HL-60 (cell line): Measurements from ENCODE around the gene SMPD4.
"Not testable (repeated sequence)": the region's sequence is repeated elsewhere in the genome, so short reads cannot be mapped to it uniquely, and the experiment has no call there.

ENCODE experiments used
- POLR2AphosphoS5 ChIP-seq: IDR thresholded peaks from 2 replicates; pipeline ENCODE4 v1.6.1; 2012; ENCODE audit warnings: low read depth
- TF ChIP-seq, protein P1 (sequence below): IDR thresholded peaks from one replicate; pipeline ENCODE4 v1.5.1; 2011; ENCODE audit warnings: low read length, control low read depth, inconsistent platforms; ENCODE audit not compliant: insufficient read depth

DNA sequence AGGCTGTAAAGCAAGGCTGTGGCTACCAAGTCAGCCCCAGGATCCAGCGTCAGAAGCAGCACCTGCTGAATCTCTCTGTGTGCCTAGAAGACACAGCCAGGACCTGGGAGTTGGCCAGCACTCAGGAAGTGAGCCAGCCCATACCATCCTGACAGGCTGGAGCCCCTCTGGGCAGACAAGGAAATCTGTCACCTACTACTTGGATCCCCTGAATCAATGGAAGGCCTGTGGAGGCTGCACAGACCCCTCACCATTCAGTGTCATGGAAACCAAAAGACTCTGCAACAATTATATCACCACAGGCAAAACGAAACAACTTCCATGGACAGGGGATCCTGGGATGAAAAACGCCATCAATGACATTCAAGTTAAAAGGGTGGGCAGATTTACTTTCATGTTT is 14.8 kb downstream of the SMPD4 start:
- not testable (repeated sequence) for TF ChIP-seq POLR2AphosphoS5
- TF ChIP-seq, protein P1, sequence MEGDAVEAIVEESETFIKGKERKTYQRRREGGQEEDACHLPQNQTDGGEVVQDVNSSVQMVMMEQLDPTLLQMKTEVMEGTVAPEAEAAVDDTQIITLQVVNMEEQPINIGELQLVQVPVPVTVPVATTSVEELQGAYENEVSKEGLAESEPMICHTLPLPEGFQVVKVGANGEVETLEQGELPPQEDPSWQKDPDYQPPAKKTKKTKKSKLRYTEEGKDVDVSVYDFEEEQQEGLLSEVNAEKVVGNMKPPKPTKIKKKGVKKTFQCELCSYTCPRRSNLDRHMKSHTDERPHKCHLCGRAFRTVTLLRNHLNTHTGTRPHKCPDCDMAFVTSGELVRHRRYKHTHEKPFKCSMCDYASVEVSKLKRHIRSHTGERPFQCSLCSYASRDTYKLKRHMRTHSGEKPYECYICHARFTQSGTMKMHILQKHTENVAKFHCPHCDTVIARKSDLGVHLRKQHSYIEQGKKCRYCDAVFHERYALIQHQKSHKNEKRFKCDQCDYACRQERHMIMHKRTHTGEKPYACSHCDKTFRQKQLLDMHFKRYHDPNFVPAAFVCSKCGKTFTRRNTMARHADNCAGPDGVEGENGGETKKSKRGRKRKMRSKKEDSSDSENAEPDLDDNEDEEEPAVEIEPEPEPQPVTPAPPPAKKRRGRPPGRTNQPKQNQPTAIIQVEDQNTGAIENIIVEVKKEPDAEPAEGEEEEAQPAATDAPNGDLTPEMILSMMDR: not testable (repeated sequence)
